Measurements from ENCODE around the gene JMY. TPM values are rescaled to one million over a fixed set of nuclear protein-coding genes. Genes with fewer than 3 reads are reported as not detected.

JMY gene
- total and polyA plus RNA-seq, 2 donors (not counting 3 experiments of a cell fraction or from before 2014, with no cell fraction given): 1.5 to 6.5 TPM

DNA sequence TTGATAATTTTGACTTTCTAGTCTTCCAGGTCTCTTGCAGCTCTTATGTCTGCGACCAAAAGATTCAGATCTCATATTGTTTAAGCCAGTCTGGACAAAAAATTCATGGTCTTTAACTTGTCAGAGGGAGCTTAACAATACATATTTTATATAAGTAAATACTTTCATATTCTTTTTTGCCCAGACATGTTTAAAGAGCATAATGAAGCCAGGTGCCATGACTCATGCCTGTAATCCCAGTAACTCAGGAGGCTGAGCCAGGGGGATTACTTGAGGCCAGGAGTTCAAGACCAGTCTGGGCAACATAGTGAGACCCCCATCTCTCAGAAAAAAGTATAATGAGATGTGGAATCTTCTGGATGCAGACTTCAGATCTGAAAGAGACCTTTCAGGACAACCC is 69.8 kb downstream of the JMY start:
- Histone ChIP-seq H3K4me2 (ENCODE audit: insufficient read depth, low read length) (no peak overlapping the region), H3K9ac (replicated peaks; ENCODE audit: extremely low read depth, insufficient read depth, low read length) (no peak overlapping the region), H2AFZ (ENCODE audit: low read depth, low read length) (no peak overlapping the region), H3K4me1 (ENCODE audit: control insufficient read depth, extremely low read depth, insufficient read depth, low read length) (peaks cover 5% of the 10 kb centered on the region), H3K79me2 (ENCODE audit: control insufficient read depth, insufficient read depth, low read length) (no peaks in the 10 kb centered on the region), H3K4me3 (replicated peaks in 1 of 3; ENCODE audit: insufficient read depth in 1 of 3, low read depth in 1 of 3, low read length in 3 of 3) (no peak overlapping the region), H3K9me3 (replicated peaks; ENCODE audit: control insufficient read depth, insufficient read depth, low read length) (no peaks in the 10 kb centered on the region), H3K9me1 (replicated peaks; ENCODE audit: control insufficient read depth, extremely low read depth, insufficient read depth, low read length) (no peaks in the 10 kb centered on the region), H3K36me3 (ENCODE audit: control insufficient read depth in 2 of 2, extremely low read depth in 1 of 2, insufficient read depth in 2 of 2, low read length in 2 of 2) (peaks cover 0 to 5% of the 10 kb centered on the region in 2 experiments), H4K20me1 (replicated peaks; ENCODE audit: control insufficient read depth, extremely low read depth, insufficient read depth, low read length) (no peaks in the 10 kb centered on the region), H3K27ac (ENCODE audit: insufficient read depth, low read depth, low read length) (no peak overlapping the region), H3K27me3 (ENCODE audit: control insufficient read depth in 2 of 2, insufficient read depth in 2 of 2, low read length in 2 of 2) (no peaks in the 10 kb centered on the region)
- TF ChIP-seq POLR2A (IDR thresholded peaks at IDR 0.05; ENCODE audit: low read depth, low read length) (no peak), FOS (IDR thresholded peaks at IDR 0.05; ENCODE audit: borderline replicate concordance, insufficient read depth, low read length) (no peak), EZH2 (IDR thresholded peaks at IDR 0.05; ENCODE audit: borderline replicate concordance, low read depth, low read length, severe bottlenecking) (no peak)
- TF ChIP-seq, protein P1, sequence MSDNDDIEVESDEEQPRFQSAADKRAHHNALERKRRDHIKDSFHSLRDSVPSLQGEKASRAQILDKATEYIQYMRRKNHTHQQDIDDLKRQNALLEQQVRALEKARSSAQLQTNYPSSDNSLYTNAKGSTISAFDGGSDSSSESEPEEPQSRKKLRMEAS (IDR thresholded peaks at IDR 0.05; ENCODE audit: insufficient read depth, insufficient read length): no peak
- POLR2A ChIA-PET: no interaction called here
- dilution Hi-C loops (cut with MboI; ENCODE audit: extremely low pct_ligation_motif_present, low sequenced_read_pairs): no loop called here
- FAIRE-seq (no peak), DNase-seq (ENCODE audit: low read depth, low spot score) (no peak)
- CTCF ChIA-PET: interaction anchor here (1.1 kb wide), 1 partner anchor 35 kb away, joined by 3 read pairs; no protein-coding TSS in a partner anchor
- no TSS peak for BruUV-seq (replicated peaks)
- intact Hi-C loops (cut with micrococcal nuclease): no loop called here

DNA sequence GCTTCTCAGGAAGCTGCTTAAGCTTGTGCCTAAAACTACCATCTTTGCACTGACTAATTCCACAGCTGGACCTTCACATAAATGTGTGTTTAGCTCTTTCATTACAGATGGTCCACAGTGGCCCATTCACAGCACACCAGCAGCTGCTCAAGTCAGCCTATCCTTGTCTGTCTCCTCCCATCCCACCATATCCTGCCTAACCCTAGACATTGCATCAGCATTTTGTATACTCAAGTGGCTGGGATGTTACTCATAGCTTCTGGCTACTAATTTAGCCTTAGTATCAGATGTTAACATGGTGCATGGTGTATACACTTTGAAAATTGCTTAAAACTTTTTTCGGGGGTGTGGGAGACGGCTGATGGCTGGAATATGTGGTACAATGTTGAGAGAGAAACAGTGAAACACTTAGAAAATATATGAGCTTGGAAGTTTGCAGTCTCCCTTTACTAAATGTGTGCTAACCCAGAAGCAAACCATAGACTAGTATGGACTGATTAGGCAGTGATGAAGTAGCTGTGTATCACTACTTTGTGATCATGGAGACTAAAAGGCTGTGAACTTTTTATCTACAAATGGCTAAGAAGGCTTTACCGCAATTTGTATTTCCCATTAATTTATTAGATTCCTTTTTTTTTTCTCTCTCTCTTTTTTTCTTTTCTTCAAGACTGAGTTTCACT is 83.1 kb downstream of the JMY start:
- H2AFZ ChIP-seq (ENCODE audit: low read depth, low read length): no peak overlapping the region
- no TSS peak for BruUV-seq (replicated peaks)
- H3K27me3 ChIP-seq (ENCODE audit: control insufficient read depth in 2 of 2, insufficient read depth in 2 of 2, low read length in 2 of 2): no peaks in the 10 kb centered on the region
- peaks cover 0 to 3% of the 10 kb centered on the region in 2 experiments for H3K36me3 ChIP-seq (ENCODE audit: control insufficient read depth in 2 of 2, extremely low read depth in 1 of 2, insufficient read depth in 2 of 2, low read length in 2 of 2)
- no peak overlapping the region for H3K4me3 ChIP-seq (replicated peaks in 1 of 3; ENCODE audit: insufficient read depth in 1 of 3, low read depth in 1 of 3, low read length in 3 of 3)
- DNase-seq (ENCODE audit: low read depth, low spot score) (peak; percentile 14), FAIRE-seq (no peak)
- H4K20me1 ChIP-seq (replicated peaks; ENCODE audit: control insufficient read depth, extremely low read depth, insufficient read depth, low read length): no peaks in the 10 kb centered on the region
- H3K4me2 ChIP-seq (ENCODE audit: insufficient read depth, low read length): no peak overlapping the region
- TF ChIP-seq, protein P2, sequence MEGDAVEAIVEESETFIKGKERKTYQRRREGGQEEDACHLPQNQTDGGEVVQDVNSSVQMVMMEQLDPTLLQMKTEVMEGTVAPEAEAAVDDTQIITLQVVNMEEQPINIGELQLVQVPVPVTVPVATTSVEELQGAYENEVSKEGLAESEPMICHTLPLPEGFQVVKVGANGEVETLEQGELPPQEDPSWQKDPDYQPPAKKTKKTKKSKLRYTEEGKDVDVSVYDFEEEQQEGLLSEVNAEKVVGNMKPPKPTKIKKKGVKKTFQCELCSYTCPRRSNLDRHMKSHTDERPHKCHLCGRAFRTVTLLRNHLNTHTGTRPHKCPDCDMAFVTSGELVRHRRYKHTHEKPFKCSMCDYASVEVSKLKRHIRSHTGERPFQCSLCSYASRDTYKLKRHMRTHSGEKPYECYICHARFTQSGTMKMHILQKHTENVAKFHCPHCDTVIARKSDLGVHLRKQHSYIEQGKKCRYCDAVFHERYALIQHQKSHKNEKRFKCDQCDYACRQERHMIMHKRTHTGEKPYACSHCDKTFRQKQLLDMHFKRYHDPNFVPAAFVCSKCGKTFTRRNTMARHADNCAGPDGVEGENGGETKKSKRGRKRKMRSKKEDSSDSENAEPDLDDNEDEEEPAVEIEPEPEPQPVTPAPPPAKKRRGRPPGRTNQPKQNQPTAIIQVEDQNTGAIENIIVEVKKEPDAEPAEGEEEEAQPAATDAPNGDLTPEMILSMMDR (IDR thresholded peaks at IDR 0.05; ENCODE audit: extremely low read depth in 1 of 2, insufficient read depth in 1 of 2, low read depth in 1 of 2, low read length in 2 of 2): no peak
- TF ChIP-seq JUN (IDR thresholded peaks at IDR 0.05; ENCODE audit: borderline replicate concordance, insufficient read depth, insufficient read length, low read depth): no peak
- no peak for TF ChIP-seq FOS (IDR thresholded peaks at IDR 0.05; ENCODE audit: borderline replicate concordance, insufficient read depth, low read length)
- TF ChIP-seq POLR2A (IDR thresholded peaks at IDR 0.05; ENCODE audit: low read depth, low read length): no peak
- TF ChIP-seq POLR2AphosphoS5 (IDR thresholded peaks at IDR 0.05; ENCODE audit: insufficient read depth, low read depth, low read length): no peak
- TF ChIP-seq, protein P1 (IDR thresholded peaks at IDR 0.05; ENCODE audit: insufficient read depth, insufficient read length): no peak
- TF ChIP-seq EZH2 (IDR thresholded peaks at IDR 0.05; ENCODE audit: borderline replicate concordance, low read depth, low read length, severe bottlenecking): no peak
- TF ChIP-seq MYC (IDR thresholded peaks at IDR 0.05; ENCODE audit: low read depth, low read length): no peak
- TF ChIP-seq GATA2 (IDR thresholded peaks at IDR 0.05; ENCODE audit: insufficient read depth, insufficient read length, low read depth, low read length): no peak
- dilution Hi-C loops (cut with MboI; ENCODE audit: extremely low pct_ligation_motif_present, low sequenced_read_pairs): no loop called here
- H3K9ac ChIP-seq (replicated peaks; ENCODE audit: extremely low read depth, insufficient read depth, low read length): no peak overlapping the region
- intact Hi-C loops (cut with micrococcal nuclease): no loop called here
- H3K27ac ChIP-seq (ENCODE audit: insufficient read depth, low read depth, low read length): no peak overlapping the region
- ChIA-PET CTCF (interaction anchor here (1.2 kb wide), 3 partner anchors 15 to 186 kb away, joined by 3 to 4 read pairs (median 3); no protein-coding TSS in a partner anchor), POLR2A (no interaction called here)
- no peaks in the 10 kb centered on the region for H3K79me2 ChIP-seq (ENCODE audit: control insufficient read depth, insufficient read depth, low read length)
- H3K9me3 ChIP-seq (replicated peaks; ENCODE audit: control insufficient read depth, insufficient read depth, low read length): no peaks in the 10 kb centered on the region
- no peaks in the 10 kb centered on the region for H3K4me1 ChIP-seq (ENCODE audit: control insufficient read depth, extremely low read depth, insufficient read depth, low read length)
- peaks cover 1% of the 10 kb centered on the region for H3K9me1 ChIP-seq (replicated peaks; ENCODE audit: control insufficient read depth, extremely low read depth, insufficient read depth, low read length)
